Measurements from ENCODE around the gene CACNA1C.

CACNA1C gene

DNA sequence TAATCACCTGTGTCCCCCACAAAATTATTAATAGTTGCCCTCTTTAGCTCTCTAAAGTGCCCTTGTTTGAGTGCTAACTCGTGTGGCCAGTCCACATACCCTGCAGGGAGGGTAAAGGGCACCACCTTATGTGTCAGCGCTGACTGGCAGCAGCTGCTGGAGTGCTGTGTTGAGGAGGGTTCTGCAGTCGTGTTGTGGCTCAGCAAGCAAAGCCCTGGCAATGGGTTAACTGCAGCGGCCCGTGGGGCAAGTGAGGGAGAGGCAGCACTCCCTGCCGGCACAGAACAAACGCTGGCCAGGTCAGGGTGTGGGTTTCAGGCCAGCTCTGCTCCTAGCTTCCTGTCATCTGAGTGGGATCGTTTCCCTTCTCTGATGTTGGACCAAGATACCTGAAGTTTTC, 369.8 kb downstream of the CACNA1C start:
- H3K4me3 ChIP-seq (ENCODE audit: low read depth, low read length) = no peak overlapping the region
- no peak for DNase-seq (ENCODE audit: low read depth)
- TF ChIP-seq, protein P1, sequence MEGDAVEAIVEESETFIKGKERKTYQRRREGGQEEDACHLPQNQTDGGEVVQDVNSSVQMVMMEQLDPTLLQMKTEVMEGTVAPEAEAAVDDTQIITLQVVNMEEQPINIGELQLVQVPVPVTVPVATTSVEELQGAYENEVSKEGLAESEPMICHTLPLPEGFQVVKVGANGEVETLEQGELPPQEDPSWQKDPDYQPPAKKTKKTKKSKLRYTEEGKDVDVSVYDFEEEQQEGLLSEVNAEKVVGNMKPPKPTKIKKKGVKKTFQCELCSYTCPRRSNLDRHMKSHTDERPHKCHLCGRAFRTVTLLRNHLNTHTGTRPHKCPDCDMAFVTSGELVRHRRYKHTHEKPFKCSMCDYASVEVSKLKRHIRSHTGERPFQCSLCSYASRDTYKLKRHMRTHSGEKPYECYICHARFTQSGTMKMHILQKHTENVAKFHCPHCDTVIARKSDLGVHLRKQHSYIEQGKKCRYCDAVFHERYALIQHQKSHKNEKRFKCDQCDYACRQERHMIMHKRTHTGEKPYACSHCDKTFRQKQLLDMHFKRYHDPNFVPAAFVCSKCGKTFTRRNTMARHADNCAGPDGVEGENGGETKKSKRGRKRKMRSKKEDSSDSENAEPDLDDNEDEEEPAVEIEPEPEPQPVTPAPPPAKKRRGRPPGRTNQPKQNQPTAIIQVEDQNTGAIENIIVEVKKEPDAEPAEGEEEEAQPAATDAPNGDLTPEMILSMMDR (conservative IDR thresholded peaks at IDR 0.05; ENCODE audit: low read depth, low read length) = no peak

GRCh38 chr12:2429032-2429431, 376.2 kb downstream of the CACNA1C start:
- no peak overlapping the region for H3K4me3 ChIP-seq (ENCODE audit: low read depth, low read length)
- TF ChIP-seq, protein P1 (conservative IDR thresholded peaks at IDR 0.05; ENCODE audit: low read depth, low read length) = no peak
- DNase-seq (ENCODE audit: low read depth) = no peak

GRCh38 chr12:2431810-2432209, 379.0 kb downstream of the CACNA1C start:
- no peak for DNase-seq (ENCODE audit: low read depth)
- TF ChIP-seq, protein P1 (conservative IDR thresholded peaks at IDR 0.05; ENCODE audit: low read depth, low read length) = no peak
- no peak overlapping the region for H3K4me3 ChIP-seq (ENCODE audit: low read depth, low read length)

- H3K4me3 ChIP-seq (ENCODE audit: low read depth, low read length) = no peak overlapping the region
- TF ChIP-seq, protein P1 (conservative IDR thresholded peaks at IDR 0.05; ENCODE audit: low read depth, low read length) = no peak
- DNase-seq (ENCODE audit: low read depth) = no peak
These were observed 380.1 kb downstream of the CACNA1C start for GRCh38 chr12:2432856-2433255.

- H3K4me3 ChIP-seq (ENCODE audit: low read depth, low read length) = no peak overlapping the region
- TF ChIP-seq, protein P1 (conservative IDR thresholded peaks at IDR 0.05; ENCODE audit: low read depth, low read length) = no peak
- DNase-seq (ENCODE audit: low read depth) = no peak
These were observed 382.7 kb downstream of the CACNA1C start for GRCh38 chr12:2435511-2435910.

- no peak for DNase-seq (ENCODE audit: low read depth)
- no peak overlapping the region for H3K4me3 ChIP-seq (ENCODE audit: low read depth, low read length)
- TF ChIP-seq, protein P1 (conservative IDR thresholded peaks at IDR 0.05; ENCODE audit: low read depth, low read length) = no peak
These were observed 386.7 kb downstream of the CACNA1C start for GRCh38 chr12:2439332-2440100.

DNA sequence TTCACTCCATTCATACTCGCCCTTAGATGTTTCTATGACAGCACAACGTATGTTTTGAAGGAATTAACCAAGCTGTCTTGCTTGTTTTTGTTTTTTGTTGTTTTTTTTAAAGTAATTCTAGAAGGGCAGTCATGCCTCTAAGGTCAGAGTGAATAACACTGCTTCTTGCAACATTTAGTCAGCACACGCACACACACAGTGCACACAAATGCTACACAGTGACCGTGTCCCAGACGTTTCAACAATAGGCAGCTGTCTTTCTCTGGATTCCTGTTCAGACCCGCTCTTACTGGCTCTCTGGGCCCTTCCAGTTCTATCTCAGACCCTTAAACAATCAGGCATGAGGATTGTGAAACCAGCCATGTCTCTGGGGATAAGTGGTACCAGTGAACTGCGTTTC, 391.0 kb downstream of the CACNA1C start:
- DNase-seq (ENCODE audit: low read depth) = no peak
- H3K4me3 ChIP-seq (ENCODE audit: low read depth, low read length) = no peak overlapping the region
- TF ChIP-seq, protein P1 (conservative IDR thresholded peaks at IDR 0.05; ENCODE audit: low read depth, low read length) = no peak

All from choroid plexus epithelial cell (primary cell).